ENCODE data around the gene ZBTB42.

ZBTB42 gene

DNA sequence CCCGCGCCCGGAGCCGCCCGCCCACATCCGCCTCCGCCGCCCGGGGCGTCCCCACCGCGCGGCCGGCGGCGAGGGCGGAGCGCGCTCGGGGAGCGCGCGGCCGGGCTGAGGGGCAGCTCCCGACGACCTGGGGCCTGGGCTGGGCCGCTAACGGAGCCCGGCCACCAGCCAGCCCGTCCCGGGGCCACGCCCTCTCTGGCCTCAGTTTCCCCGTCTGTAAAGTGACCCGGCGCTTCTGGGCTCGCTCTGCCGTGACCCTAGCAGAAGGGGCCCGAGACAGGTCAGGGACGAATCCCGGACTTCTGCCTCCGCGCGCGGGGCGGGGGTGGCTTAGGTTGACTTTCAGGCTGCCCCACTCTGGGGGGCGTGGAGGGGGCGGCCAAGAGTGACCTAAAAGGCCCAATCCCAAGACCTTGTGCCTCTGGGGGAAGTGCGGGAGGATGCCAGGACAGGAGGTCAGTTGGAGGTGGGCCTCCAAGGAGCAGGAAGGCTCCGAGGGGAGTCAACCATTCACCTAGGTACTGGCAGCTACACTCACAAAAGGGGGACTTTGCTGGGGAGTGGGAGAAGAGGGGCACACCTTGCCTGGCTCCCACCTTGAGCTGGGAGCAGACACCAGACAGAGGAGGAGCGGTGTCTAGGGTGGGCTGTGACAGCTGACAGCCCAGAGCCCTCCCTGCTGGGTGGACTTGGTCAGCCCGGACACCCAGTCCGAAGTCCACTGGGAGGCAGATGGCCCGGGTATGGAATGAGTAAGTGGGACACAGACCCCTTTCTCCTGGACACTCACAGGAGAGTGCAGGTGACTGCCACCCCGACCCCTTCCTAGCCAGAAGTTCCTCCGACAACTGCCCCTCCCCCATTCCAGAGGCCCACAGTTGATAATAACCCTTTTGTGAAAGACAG lies 4.9 kb upstream of the ZBTB42 start:
- peak; percentile 12 for DNase-seq (ENCODE audit: low read depth)

DNA sequence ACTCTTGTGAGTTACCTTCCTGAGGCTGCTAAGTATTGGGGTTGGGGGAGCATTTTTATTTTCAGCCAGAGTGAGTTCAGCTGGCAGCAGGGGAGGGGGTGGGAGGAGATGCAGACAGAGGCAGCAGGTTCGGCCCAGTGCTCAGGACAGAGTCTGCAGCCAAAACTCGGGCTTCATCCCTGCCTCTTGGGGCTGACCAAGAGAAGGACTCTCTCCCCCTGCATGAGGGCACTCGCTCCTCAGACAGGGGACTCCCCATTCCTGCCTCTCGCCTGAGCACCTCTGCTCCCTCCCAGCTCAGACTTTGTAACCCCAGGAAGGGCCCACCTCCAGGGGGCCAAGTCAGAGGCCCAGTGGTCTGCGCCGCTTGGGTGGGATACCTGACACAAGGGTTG lies 4.2 kb upstream of the ZBTB42 start:
- DNase-seq (ENCODE audit: low read depth) = no peak

- peak; percentile 14 for DNase-seq (ENCODE audit: low read depth)
Measured at GRCh38 chr14:104797115-104798044, 3.5 kb upstream of the ZBTB42 start.

GRCh38 chr14:104798300-104799243 lies 2.3 kb upstream of the ZBTB42 start:
- no peak for DNase-seq (ENCODE audit: low read depth)

DNA sequence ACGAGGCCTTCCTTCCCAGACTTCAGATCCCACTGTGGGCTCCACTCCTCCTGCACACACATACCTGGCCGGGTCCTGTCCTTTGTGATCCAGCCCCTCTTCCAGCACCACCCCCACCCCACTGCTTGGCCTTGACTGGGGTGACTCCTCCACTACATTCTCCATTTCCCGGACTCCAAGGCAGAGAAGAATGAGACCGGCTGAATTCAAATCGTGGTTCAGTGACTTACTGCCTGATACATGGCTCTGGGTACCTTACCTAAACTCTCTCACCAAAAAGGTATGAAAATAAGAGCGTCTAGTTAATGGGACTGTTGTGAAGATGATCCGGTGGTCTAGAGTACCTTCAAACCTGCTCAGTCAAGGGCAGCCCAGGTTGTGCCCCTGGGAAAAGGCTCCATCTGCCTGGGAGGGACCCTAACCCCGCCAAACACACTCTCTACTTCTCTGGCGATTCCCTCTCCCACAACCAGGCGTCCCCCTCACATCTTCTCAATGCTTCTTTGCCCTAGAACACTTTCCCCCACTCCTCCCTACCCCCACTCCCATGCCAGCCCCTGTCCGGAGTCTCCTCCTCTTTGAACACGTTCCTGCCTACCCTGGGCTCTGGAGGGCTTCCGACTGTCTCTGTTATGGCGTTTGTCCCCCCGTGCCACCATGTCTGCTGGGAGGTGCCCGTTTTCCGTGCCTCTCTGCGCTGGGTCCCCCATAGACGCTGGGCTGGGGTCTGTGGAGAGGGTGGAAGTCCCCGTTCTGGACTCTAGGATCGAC lies 1.5 kb upstream of the ZBTB42 start:
- DNase-seq (ENCODE audit: low read depth) = peak; percentile 36

- DNase-seq (ENCODE audit: low read depth) = peak; percentile 53
Measured at GRCh38 chr14:104800015-104800770, 708 bp upstream of the ZBTB42 start.

DNA sequence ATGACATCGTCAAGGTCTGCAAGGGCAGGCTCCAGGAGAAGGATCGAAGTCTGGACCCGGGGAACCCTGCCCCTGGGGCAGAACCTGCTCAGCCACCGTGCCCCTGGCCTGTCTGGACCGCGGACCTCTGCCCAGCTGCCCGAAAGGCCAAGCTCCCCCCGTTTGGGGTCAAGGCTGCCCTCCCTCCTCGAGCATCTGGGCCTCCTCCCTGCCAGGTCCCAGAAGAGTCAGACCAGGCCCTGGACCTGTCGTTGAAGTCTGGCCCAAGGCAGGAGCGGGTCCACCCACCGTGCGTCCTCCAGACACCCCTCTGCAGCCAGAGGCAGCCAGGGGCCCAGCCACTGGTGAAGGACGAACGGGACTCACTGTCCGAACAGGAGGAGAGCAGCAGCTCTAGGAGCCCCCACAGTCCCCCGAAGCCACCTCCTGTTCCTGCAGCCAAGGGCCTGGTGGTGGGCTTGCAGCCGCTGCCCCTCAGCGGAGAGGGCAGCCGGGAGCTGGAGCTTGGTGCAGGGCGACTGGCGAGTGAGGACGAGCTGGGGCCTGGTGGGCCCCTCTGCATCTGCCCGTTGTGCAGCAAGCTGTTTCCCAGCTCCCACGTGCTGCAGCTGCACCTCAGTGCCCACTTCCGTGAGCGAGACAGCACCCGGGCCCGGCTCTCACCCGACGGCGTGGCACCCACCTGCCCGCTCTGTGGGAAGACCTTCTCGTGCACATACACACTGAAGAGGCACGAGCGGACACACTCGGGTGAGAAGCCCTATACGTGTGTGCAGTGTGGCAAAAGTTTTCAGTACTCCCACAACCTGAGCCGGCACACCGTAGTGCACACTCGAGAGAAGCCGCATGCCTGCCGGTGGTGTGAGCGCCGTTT lies 856 bp downstream of the ZBTB42 start:
- no peak for DNase-seq (ENCODE audit: low read depth)

GRCh38 chr14:104802394-104803184 lies 1.7 kb downstream of the ZBTB42 start:
- DNase-seq (ENCODE audit: low read depth) = no peak

- no peak for DNase-seq (ENCODE audit: low read depth)
Measured at GRCh38 chr14:104803280-104803911, 2.5 kb downstream of the ZBTB42 start.

DNA sequence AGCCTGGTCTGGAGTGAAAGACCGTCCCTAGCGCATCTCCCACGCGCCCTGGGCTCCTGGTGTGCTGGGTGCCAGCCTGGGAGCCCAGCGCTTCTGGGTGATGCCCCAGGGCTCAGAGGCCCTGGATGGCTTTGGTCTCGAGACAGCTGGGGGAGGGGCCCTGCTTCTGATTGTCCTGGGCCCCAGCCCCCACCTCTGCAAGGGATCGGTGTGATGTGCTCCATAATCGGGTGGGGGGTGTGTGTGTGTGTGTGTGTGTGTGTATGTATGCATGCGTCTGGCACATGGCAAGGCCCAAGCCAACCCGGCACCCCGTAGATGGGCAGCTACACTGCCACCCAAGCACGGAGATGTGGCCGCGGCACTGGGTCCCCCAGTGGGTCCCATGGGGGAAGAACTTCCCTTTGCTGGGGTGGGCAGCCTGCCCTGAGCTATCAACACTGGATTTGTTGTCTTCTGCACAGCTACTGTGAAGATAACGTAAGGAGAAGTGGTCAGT lies 3.1 kb downstream of the ZBTB42 start:
- peak; percentile 43 for DNase-seq (ENCODE audit: low read depth)

GRCh38 chr14:104804481-104805325 lies 3.8 kb downstream of the ZBTB42 start:
- DNase-seq (ENCODE audit: low read depth) = no peak

DNA sequence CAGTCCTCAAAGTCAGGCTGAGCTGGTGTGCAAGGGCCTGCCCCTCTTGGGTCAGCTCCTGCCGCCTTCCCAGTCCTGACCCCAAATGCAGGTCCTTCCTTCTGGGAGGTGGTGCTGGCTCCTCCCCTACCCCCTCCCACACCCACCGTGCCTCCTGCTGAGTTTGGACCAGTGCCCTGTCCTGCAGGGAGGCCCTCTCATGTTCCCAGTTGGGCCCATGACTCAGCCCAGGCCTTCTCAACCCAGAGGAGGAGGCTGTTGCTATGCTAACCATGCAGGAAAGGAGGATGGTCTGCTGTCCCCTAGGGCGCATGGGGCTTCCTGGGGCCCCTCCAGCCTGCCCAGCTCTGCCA lies 4.4 kb downstream of the ZBTB42 start:
- peak; percentile 80 for DNase-seq (ENCODE audit: low read depth)

GRCh38 chr14:104805941-104806624 lies 5.2 kb downstream of the ZBTB42 start:
- no peak for DNase-seq (ENCODE audit: low read depth)

GRCh38 chr14:104806625-104807465 lies 5.9 kb downstream of the ZBTB42 start:
- DNase-seq (ENCODE audit: low read depth) = no peak

DNA sequence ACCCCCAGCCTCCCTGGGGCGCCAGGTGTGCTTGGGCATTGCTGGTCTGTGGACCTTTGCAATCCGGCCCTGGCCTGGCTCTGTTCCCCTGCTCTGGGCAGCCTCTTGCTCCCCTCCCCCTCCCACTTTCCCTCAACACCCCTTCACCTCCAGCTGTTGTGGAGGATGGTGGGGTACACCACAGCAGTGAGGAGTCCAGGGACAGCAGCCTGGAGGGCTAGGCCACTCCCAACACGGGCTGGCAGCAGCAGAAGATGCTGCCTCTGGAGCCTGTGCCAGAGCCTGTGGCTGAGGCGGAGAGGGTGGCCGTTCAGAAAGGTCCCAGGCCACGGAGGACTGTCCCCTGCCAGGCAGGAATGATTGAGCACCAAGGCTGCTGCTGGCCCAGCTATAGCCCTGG lies 7.6 kb downstream of the ZBTB42 start:
- no peak for DNase-seq (ENCODE audit: low read depth)

Measured in amniotic epithelial cell (primary cell).